Heart left ventricle (tissue), 16 donors: Measurements from ENCODE around the gene BAG2. TPM values are rescaled to one million over a fixed set of nuclear protein-coding genes. Genes with fewer than 3 reads are reported as not detected.

Source experiments
- ATAC-seq, 4 donors: fragments of 200-7000 bp; cut with Tn5 transposase; one replicate each; pipeline ENCODE4 v1.9.1; 2020 to 2022; ENCODE audit warnings: moderate library complexity in 4 of 4, mild to moderate bottlenecking in 3 of 4, moderate number of reproducible peaks in 1 of 4
- DNase-seq, 5 donors: peaks; one replicate each; pipeline ENCODE4 v3.0.0-alpha.2; 2020
- H3K27ac ChIP-seq, 12 donors: fragments of 200-600 bp; sonication (generic) in 4 of 12; one replicate each; pipeline versions ENCODE4 v1.5.0 to v1.8.0; 2016 to 2022; ENCODE audit warnings: mild to moderate bottlenecking in 2 of 12
- H3K27me3 ChIP-seq, 9 donors: fragments of 200-600 bp; sonication (generic) in 2 of 9; one replicate each; pipeline versions ENCODE4 v1.5.1 to v1.8.0; 2016 to 2022; ENCODE audit warnings: mild to moderate bottlenecking in 3 of 9
- H3K36me3 ChIP-seq, 9 donors: fragments of 200-600 bp; sonication (generic) in 2 of 9; one replicate each; pipeline versions ENCODE4 v1.5.0 to v1.8.0; 2018 to 2022; ENCODE audit warnings: mild to moderate bottlenecking in 2 of 9
- H3K4me1 ChIP-seq, 12 donors: fragments of 200-600 bp; sonication (generic) in 4 of 12; one replicate each; pipeline versions ENCODE4 v1.5.0 to v1.8.0; 2016 to 2022; ENCODE audit warnings: mild to moderate bottlenecking in 3 of 12
- H3K4me3 ChIP-seq, 12 donors: fragments of 200-600 bp; sonication (generic) in 4 of 12; one replicate each; pipeline versions ENCODE4 v1.5.0 to v1.8.0; 2017 to 2022; ENCODE audit warnings: mild to moderate bottlenecking in 9 of 12, moderate library complexity in 4 of 12
- H3K9me3 ChIP-seq, 12 donors: fragments of 200-600 bp; sonication (generic) in 4 of 12; one replicate each; pipeline versions ENCODE4 v1.5.0 to v1.8.0; 2016 to 2022; ENCODE audit warnings: mild to moderate bottlenecking in 1 of 12
- CTCF ChIP-seq, 12 donors: fragments of 200-600 bp; sonication (generic) in 4 of 12; IDR thresholded peaks; one replicate each; pipeline versions ENCODE4 v1.5.0 to v1.8.0; 2018 to 2022; ENCODE audit warnings: antibody characterized with exemption in 12 of 12, mild to moderate bottlenecking in 5 of 12
- POLR2A ChIP-seq, 2 donors: fragments of 450-650 bp; IDR thresholded peaks; one replicate each; pipeline ENCODE4 v1.6.1; 2017; ENCODE audit warnings: antibody characterized with exemption in 2 of 2, mild to moderate bottlenecking in 2 of 2, moderate library complexity in 2 of 2
- WGBS, 4 donors: extraction: QIAGEN DNeasy Blood & Tissue Kit in 2 of 4; methylation state at CpG; one replicate each; pipeline versions ENCODE4 v1.1.5 to v1.1.7; 2013 to 2018; 5-methylcytosine and 5-hydroxymethylcytosine counted together
- intact Hi-C, 10 donors: fragments of 100-400 bp; cut with DNase I; formaldehyde crosslinking; loops; one replicate each; pipeline versions ENCODE4 v1.11.1 to v1.14.2; 2022
- polyA plus RNA-seq, 2 donors: library from polyadenylated mRNA; stranded (reverse); fragments of 200-250 nt; gene quantifications; one replicate each; pipeline ENCODE4 v1.2.3, GENCODE V29; 2013
- total RNA-seq, 9 donors: library from RNA; depleted of rRNA in 2 of 9; stranded (reverse); fragments of >200 nt in 2 of 9; fragmentation: NEBNext Ultra II Directional in 3 of 9; extraction: Animal tissue kit (Norgen Biotek cat#: 25700) in 3 of 9; gene quantifications; one replicate each; pipeline versions ENCODE4 v1.1.0 to v1.2.4, GENCODE V29; 2016 to 2023
- donor health status: ischemic (EF 13 %, LVEDD 7.1; RV severe dilation, severe dysfunction).
- donor health status: healthy with polysubstance abuse.
- donor health status: DM: no; HTN: yes; CAD: no.
- donor health status: DM: no; HTN: no; CAD: no.
- donor health status: ischemic (EF 25% LVEDD 6.9; RV normal size, moderate dysfunction).
- donor health status: ischemic (EF 25% LVEDD 5.7; RV mildly dilated, moderate dysfunction).
- donor health status: healthy.
- donor health status: DM: yes; HTN: yes; CAD: no.
- donor health status: ischemic (EF 35%, LVEDD 5.7; RV mildly dilated, moderate dysfunction).
- donor health status: nonischemic (EF 11% LVEDD 7.7; RV severe dilation, severe dysfunction).
- donor health status: DM: yes; HTN: yes; CAD: no.
- donor health status: PGD.
- donor health status: ischemic (EF 29% LVEDD 5.4; RV normal size, mild dysfunction).
- donor health status: nonischemic (EF 23%, LVEDD 6.1; RV moderate dilation, normal function).

Gene BAG2
- total and polyA plus RNA-seq, 11 donors: 4.5 to 18.0 (median 10.8) TPM

DNA sequence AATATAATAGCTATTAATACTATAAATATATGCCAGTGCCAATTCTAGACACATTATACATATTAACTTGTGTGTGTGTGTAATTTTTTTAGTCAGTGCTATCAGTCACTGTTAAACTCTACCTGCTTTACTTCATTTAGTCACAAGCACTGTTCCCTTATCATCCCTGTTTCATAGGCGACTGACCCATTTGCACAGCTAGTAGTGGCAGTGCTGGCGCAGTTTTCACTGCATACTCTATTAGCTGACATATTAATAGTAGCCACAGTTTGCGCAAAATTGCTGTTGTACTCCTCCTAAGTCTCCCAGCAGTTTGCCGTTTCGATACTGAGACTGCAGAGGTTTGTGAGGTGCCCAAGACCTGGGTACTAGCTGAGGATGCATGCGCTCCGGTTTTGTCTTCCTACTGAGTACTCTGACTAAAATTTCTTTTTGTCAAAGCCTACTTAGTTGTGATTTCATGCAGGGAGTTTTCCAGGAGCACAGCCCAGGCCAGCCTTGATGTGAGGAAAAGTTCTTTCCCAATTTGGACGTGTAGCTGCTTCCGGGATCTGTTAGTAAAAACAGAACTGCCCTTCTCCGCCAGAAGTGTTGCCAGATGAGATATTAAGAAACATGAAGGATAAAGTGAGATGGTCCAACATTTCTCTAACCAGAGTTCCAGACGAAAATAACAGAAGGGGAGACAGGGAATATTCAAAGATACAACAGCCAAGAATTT, 5.6 kb downstream of the BAG2 start:
- Histone ChIP-seq H3K4me3 (peak overlapping the region in 9 of 12 donors; percentile 27 to 45 (median 34)), H3K27ac (peak overlapping the region; percentile 46 to 97 (median 78)), H3K36me3 (peaks cover 0 to 9% (median 6%) of the 10 kb centered on the region in 9 donors), H3K4me1 (peaks cover 0 to 67% (median 22%) of the 10 kb centered on the region in 12 donors), H3K27me3 (no peaks in the 10 kb centered on the region), H3K9me3 (no peaks in the 10 kb centered on the region)
- intact Hi-C loops: loop anchor here in 4 of 10 donors (10.0 kb wide), 2 partner anchors 133 to 137 kb away; partner anchors contain the start of genes PRIM2 (in 3 of the 4) and KIAA1586 (in 1 of the 4)
- 38 to 52% (median 45%) methylated on average over 11 of the region's 11 CpGs for WGBS, 4 donors
- ATAC-seq: peak; percentile 35 to 80 (median 78)
- DNase-seq: peak in 4 of 5 donors; percentile 46 to 58 (median 54)
- TF ChIP-seq POLR2A (IDR thresholded peaks at IDR 0.05) (peak in 1 of 2 donors; percentile 29), CTCF (IDR thresholded peaks at IDR 0.05) (no peak)

DNA sequence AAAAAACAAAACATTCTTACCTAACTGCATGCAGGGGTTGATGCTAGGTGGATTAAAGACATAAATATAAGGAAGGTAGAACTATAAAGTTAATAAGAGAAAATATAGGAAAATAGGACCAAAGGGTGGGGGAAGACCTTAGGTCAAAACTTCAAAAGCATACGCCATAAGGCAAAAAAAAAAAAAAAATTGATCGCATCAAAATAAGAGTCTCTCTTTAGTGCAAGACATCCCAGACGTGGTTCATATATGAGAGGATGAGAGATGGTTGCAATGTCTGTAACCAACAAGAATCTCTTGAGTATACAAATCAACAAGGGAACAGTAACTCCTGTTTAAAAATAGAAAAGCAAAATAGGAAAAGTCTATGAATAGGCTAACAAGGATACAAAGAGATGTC, 8.5 kb downstream of the BAG2 start:
- no peak overlapping the region for H3K4me3 ChIP-seq
- DNase-seq: no peak
- TF ChIP-seq CTCF (IDR thresholded peaks at IDR 0.05): no peak
- no peak for TF ChIP-seq POLR2A (IDR thresholded peaks at IDR 0.05)
- ATAC-seq: no peak
- peak overlapping the region in 2 of 12 donors; percentile 1 to 97 for H3K27ac ChIP-seq
- peaks cover 0 to 37% (median 24%) of the 10 kb centered on the region in 9 donors for H3K36me3 ChIP-seq
- H3K27me3 ChIP-seq: no peaks in the 10 kb centered on the region
- WGBS, 4 donors: 59 to 72% (median 66%) methylated on average over 3 of the region's 3 CpGs
- intact Hi-C loops: no loop called here
- peaks cover 0 to 52% (median 14%) of the 10 kb centered on the region in 12 donors for H3K4me1 ChIP-seq
- H3K9me3 ChIP-seq: no peaks in the 10 kb centered on the region

DNA sequence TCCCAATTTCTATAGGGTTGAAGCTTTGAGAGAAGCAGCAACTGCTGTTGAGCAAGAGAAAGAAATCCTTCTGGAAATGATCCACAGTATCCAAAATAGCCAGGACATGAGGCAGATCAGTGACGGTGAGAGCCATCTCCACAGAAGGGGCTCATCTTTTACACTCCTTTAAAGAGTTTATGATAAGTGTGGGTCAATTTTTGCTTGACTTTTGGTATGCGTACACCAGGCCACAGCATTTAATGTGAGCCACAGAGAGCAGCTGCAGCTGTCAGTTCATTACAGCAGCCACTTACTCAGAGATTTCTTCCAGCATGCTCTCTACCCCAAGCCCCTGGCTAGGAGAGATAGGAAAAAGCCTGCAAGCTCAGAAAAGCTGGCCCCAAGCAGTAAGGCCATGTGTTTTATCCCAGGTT, 9.9 kb downstream of the BAG2 start:
- peak in 1 of 4 donors; percentile 46 for ATAC-seq
- Histone ChIP-seq H3K9me3 (no peaks in the 10 kb centered on the region), H3K4me1 (peaks cover 0 to 46% (median 10%) of the 10 kb centered on the region in 12 donors), H3K4me3 (no peak overlapping the region), H3K36me3 (peaks cover 0 to 48% (median 24%) of the 10 kb centered on the region in 9 donors), H3K27ac (peak overlapping the region in 5 of 12 donors; percentile 1 to 97 (median 28)), H3K27me3 (no peaks in the 10 kb centered on the region)
- 39 to 67% (median 62%) methylated on average over 2 of the region's 2 CpGs for WGBS, 4 donors
- DNase-seq: no peak
- no peak for TF ChIP-seq CTCF (IDR thresholded peaks at IDR 0.05)
- no peak for TF ChIP-seq POLR2A (IDR thresholded peaks at IDR 0.05)
- intact Hi-C loops: no loop called here

- no peak for TF ChIP-seq POLR2A (IDR thresholded peaks at IDR 0.05)
- no peak for TF ChIP-seq CTCF (IDR thresholded peaks at IDR 0.05)
- WGBS, 4 donors: 83 to 95% (median 86%) methylated on average over 2 of the region's 2 CpGs
- no peaks in the 10 kb centered on the region for H3K27me3 ChIP-seq
- intact Hi-C loops: no loop called here
- DNase-seq (no peak), ATAC-seq (no peak)
- H3K4me1 ChIP-seq: peaks cover 0 to 34% (median 4%) of the 10 kb centered on the region in 12 donors
- peak overlapping the region in 1 of 12 donors; percentile 97 for H3K27ac ChIP-seq
- H3K9me3 ChIP-seq: no peaks in the 10 kb centered on the region
- H3K4me3 ChIP-seq: no peak overlapping the region
- peaks cover 0 to 52% (median 24%) of the 10 kb centered on the region in 9 donors for H3K36me3 ChIP-seq
These were observed 11.2 kb downstream of the BAG2 start for GRCh38 chr6:57183336-57183735.
